ENCODE data around the gene SLC16A7.
"Not testable (repeated sequence)": the region's sequence is repeated elsewhere in the genome, so short reads cannot be mapped to it uniquely, and the experiment has no call there.

SLC16A7 gene

DNA sequence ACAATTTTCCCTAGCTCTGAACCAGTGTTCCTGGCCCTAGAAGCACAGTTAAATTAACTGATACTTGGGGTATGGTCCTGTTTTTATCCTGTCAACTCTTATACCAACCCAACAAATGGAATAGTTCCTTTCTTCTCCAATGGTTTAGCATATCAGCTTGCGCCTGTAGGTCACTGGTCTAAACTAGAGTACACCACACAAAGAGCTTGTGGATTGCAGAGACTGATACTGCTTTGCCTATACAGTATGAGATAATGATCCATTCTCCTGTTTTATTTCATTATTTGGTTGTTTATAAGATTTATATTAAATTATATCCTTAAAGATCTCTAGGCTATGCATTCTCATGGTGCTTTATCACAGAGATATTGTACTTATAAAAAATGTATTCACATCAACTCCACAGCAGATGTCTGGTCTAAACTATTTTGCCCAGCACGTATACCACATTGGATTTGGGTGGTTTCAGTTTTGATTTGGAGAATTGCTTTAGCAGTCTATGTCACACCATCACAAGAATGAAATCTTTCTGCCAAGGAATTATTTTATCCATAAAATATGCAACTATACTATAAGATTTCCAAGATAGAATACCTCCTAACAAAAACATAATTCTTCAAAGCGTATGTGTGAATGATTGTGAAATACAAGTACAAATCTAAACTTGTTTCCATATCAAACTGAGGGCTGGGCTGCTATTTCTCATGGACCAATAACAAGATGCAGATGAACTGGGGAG, 142.1 kb downstream of the SLC16A7 start:
- no peak for DNase-seq

DNA sequence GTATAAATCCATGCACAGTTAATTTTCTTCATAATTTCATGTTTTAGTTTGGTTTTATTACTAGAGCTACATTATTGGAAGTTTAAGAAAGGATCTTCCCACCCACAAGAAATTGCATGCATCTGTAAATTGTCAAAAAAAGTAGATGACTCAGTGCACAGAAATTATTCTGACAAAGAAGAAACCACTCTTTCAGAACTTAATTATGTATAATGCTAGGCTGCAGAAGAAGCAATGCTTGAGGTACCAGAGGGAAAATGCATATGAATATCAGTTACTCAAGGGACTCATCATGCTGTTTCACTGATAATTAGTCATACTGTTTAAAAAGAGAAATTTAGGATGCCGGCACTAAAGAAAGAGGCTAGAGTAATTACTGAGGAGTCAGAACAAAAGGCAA, 147.0 kb downstream of the SLC16A7 start:
- no peak for DNase-seq

DNA sequence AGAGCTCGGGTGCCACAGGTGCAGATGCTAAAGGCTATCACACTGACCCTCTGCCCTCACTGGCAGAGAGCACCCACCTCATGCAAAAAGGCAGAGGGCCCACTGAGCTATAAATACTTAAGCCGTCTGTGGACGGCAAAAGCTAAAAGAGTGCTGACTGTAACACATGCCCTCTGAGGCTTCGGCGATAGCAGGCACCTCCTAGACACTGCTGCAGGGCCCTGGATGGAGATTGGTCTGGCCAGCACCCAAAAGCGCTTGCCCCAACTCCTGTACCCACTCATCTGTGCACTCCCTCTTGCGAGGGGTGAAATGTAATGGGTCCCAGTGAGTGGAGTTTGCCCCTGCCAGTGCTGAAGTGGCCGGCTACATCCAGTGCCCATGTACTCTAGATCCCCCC, 148.7 kb downstream of the SLC16A7 start:
- DNase-seq = no peak

DNA sequence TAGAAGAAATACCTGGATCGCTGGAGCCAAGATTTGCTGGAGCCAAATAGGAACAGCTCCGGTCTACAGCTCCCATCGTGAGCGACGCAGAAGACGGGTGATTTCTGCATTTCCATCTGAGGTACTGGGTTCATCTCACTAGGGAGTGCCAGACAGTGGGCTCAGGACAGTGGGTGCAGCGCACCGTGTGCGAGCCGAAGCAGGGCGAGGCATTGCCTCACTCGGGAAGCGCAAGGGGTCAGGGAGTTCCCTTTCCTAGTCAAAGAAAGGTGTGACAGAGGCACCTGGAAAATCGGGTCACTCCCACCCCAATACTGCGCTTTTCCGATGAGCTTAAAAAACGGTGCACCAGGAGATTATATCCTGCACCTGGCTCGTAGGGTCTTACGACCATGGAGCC, 155.3 kb downstream of the SLC16A7 start:
- DNase-seq = not testable (repeated sequence)

DNA sequence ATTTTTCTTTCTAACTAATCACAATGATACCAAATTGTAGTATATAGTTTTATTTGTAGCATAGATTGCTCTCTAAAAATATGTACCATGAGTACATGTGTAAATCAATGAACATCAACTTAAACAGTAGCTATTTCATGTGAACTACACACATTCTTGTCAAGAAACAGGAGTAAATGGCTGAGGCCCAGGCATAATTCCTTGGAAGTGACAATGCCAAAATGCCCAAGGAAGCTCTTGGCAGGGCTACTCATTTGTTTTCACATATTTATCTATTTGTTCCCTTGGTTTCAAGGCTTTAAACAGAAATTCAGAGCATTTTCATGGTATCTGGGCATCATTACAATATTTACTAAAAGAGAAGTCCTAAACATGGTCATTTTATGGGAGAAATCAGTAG, 165.7 kb downstream of the SLC16A7 start:
- DNase-seq = no peak

DNA sequence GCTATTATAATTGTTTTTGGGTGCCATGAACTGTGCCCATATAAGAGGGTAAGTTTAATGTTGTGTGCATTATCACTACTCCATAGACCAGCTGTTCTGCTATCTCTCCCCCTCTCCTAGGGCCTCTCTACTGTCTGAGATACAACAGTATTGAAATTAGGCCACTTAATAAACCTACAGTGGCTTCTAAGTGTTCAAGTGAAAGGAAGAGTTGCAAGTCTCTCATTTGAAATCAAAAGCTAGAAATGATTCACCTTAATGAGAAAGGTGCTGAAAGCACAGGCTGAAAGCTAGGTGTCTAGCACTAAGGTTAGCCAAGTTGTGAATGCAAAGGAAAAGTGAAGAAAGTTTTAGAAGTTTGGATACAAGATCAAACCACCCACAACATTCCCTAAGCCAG, 168.0 kb downstream of the SLC16A7 start:
- DNase-seq = no peak

DNA sequence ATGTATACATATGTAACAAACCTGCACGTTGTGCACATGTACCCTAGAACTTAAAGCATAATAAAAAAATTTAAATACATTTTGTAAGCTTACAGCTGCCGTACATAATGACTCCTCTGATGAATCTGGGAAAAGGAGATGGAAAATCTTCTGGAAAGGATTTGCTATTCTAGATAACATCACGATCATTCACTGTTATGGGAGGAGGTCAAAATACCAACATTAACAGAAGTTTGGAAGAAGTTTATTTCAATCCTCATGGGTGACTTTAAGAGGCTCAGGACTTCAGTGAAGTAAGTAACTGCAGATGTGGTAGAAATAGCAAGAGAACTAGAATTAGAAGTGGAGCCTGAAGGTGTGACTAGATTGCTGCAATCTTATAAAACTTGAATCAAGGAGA, 172.2 kb downstream of the SLC16A7 start:
- no peak for DNase-seq

DNA sequence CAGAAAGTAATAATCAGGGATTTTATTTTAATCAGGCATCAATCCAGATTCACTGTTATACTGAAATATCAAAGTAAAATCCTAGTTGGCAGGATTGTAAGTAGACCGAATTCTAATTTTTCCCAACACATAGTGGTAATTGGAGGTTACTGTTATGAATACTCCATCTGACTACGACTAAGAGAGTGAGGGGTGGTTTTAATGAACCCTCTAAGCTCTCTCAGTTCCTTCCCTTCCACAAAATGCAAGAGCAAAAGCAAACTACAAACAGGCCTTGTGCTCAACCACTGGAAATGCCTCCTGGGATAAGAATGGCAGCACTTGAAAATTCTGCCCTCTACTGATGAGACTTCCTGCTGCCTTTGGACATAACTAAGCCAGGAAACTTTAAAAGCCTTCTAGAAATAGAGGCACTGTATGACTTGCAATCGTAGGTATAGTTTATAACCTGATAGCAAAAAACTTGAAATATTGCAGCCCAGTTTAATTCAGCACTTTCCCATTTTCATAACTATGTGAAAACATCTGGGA, 184.8 kb downstream of the SLC16A7 start:
- no peak for DNase-seq

DNA sequence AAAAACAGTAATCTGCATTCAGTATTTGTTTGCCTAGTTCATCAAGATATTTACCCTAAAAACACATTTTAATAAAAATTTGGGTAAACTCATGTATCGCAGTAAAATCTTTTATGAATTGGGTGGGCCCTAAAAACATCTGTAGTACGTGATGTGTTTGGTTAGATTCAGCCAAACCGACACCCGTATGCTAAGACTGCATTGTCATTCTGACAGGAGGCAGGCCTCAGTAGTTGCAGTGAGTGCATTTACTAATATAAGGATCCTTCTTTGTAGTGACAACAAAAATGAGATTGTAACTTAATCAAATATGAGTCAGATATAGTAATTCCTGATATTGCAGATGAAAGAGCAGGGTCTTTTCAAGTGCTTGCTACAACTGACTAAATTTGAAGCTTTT, 191.8 kb downstream of the SLC16A7 start:
- DNase-seq = no peak

DNA sequence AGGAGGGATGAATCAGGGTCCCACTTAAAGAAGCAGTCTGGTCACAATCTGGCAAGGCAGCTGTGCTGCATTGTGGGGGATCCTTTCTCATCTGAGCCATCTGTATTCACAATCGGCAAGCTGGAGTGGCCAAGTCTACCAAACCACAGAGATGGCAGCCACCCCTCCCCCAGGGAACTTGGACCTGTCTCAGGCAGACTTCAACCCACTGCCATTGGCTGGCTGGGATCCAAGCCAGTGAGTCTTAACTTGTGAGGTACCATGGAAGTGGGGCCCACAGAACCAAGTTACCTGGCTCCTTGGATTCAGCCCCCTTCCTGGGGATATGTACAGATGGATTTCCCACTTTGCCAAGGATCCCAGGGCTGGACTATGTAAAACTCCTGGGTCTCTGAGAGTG, 196.8 kb downstream of the SLC16A7 start:
- no peak for DNase-seq

DNA sequence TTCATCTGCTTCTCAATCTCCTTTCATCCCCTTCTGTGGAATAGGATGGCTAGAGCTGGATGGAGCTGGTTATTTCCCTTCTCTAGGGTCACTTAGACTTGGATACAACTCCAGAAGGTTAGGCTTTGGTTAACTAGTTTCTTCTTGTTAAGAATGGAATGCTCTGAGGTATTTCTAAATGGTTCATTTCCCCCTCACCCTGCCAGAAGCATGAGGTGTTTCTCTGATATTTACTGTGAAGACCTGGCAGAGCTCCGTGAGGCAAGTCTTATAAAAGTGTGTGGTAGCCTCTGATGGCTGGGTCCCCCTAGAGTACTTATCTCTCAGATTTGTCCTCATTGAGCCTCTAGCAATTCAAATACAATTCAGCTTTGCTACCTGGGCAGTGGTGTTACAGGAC, 207.9 kb downstream of the SLC16A7 start:
- DNase-seq = no peak

DNA sequence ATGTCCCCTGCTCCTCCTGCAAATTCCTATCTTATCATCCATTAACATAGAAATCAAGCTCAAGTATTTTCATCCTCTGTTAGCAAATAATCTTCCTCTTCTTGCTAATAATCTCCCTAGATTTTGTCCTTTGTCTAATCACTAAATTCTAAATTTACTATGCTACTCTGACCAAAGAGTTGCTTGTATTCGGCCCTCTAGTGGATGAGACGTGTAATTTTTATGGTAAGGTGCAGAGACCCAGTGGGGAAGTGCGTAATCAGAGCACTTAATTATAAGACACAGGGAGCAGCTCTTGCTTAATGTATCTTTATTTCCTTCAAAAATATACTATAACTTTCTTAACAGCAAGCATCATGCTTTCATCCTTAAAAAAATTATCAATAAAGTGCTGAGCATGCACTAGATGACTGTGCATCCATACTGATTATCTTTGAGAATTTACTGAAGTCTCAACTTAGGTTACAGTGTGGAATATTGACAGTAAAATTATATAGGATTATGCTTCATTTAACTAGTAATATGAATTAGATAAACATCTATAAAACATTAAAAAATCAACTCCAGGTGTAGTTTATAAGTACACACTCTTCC, 212.6 kb downstream of the SLC16A7 start:
- DNase-seq = no peak

DNA sequence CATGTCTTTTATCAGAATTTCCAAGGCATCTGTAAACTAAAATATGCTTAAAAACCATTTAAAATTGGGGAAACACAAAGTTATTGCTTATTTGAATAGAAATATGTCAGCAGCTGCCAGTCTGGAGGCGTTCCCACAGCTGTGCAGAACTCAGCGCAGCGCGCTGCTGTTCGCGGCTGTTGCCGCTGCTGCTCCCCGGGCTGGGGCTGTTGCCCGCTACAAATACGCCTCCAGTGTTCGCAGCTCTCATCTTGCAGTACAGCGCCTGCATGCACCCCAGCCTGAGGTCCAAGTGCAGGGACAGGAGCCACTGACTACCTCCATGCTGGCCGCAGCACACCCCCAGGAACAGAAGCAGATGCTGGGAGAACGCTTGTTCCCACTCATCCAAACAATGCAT, 216.2 kb downstream of the SLC16A7 start:
- DNase-seq = no peak

DNA sequence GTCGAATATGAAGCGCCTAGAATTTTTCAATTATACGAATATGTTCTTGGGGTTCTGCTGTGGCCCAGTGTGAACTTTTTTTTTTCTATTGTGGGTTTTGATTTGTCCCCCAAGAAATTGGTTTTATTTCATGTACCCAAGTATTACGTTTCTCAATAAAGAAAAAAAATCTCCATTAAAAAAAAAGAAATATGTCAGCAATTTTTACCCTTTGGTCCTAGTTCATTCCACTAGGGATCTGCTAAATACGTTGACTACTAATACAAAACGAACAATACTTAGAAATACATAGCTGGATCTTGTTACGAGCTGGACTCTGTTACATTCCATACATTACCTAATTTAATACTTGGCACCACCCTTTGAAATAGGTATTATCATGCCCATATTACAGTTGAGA, 216.9 kb downstream of the SLC16A7 start:
- DNase-seq = no peak

DNA sequence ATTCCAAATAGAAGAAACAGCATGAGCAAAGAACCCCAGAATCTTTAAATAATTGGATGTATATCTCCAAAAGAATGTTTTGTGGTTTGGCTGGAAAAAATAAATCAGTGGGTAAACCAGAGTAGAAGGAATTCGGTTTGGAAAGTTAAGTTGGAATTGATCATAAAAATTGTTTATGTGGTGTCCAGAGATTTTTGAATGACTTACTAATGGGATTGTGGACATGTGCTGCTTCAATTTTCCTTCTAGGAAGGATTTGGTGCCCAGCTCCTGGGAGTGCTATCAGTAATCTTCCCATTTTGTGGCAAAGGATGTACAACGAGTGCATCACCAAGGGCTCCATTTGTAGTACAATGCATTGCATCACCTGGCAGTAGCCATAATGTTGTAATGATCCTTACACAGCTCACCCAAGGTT, 224.8 kb downstream of the SLC16A7 start:
- DNase-seq = no peak

DNA sequence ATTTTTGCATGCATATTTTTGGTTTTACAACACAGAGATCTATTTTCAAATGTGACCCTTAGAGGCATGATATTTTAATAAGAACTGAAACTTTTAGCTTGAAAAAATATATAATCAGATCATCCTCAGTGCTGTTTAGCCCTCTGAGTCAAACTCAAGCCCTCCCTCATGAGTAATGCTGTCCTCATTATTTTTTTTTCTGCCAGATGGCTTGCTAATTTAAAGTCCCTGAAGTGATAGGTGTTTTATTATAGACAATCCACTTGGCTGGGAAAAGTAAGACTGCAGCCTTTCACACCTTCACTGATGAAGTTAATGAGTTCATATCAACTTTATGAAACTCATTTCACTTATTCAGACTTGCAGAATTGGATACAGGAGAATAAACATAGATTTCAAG, 227.7 kb downstream of the SLC16A7 start:
- no peak for DNase-seq

DNA sequence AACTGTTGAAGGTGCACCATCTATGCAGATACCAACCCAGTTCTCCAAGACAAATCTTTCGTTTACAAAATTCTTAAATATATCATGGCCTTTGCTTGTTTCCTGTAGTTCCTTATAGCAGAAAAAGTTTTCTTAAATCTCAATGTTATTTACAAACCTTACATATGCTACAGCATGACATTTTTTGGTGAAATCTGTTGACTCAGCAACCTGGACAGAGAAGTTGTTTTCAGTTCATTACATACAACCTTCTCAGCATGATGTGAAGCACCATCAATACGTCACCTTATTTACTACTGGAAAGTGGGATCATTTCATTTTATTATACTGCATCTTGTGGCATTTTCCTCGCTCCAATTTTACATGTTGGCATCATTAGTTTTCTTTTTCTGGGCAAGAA, 231.9 kb downstream of the SLC16A7 start:
- DNase-seq = no peak

DNA sequence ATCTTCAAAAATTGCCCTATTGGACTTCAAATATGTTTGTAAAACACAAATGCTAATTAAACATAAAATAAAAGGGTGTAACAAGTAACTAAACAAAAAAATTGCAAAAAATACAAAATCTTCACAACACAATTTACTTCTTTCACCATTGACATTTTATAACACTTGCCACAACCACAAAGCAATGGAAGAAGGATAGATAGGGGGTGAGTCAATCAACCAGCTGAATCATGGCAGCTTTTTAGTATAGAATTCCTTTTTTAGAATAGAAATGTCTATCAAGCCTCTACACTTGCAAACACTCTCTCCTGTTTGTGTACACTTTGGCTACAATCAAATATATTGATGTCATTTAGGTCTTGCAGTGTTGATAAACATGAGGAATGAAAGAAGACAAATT, 232.7 kb downstream of the SLC16A7 start:
- no peak for DNase-seq

DNA sequence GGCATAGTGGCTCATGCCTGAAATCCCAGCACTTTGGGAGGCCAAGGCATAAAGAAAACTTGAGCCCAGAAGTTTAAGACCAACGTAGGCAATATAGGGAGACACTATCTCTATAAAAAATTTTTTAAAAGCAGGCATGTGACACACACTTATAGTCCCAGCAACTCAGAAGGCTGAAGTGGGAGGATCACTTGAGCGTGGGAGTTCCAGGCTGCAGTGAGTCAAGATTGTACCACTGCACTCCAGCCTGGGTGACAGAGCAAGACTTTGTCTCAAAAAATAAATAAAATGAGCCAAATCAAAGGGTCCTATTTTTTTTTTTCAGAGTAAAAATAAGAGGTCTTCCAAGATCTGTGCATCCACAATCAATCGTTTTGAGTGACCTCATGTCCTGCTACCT, 237.6 kb downstream of the SLC16A7 start:
- DNase-seq = no peak

DNA sequence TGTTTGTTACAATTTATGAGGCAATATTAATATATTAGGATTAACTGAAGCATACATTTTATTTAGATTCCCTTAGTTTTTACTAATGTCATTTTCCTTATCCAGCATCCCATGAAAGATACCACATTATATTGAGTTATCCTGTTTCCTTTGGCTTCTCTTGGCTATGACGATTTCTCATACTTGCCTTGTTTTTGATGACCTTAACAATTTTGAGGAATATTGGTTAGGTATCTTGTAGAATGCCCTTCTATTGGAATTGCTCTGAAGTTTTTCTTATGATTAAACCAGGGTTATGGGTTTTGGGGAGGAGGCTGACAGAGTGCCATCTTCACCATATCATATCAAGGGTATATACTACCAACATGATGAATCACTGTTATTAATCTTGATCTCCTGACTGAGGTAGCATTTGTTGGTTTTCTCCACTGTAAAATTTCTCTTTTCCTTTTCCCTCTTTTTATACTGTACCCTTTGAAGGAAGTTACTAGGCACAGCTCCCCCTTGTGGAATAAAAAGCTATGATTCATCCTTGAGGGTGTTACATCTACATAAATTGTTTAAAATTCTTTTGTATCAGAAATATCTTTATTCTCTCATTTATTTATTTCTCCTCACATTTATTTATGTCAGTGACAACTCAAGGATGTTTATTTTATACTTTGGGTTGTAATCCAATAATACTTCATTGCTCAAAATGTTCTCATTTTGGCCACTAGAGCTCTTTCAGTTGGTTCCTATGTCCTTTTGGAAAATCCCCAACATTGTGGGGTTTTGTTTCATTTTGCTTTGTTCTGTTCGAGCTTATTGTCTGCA, 239.0 kb downstream of the SLC16A7 start:
- no peak for DNase-seq
